ENCODE results near the gene HIF1AN. TPM values are rescaled to one million over a fixed set of nuclear protein-coding genes. Genes with fewer than 3 reads are reported as not detected.

HIF1AN gene
- total and polyA plus RNA-seq, 7 donors = 15.6 to 116 (median 64.0) TPM

- Histone ChIP-seq H3K27ac (no peak overlapping the region), H3K36me3 (ENCODE audit: insufficient read depth in 1 of 2, low read depth in 1 of 2) (peaks cover 0 to 4% of the 10 kb centered on the region in 2 donors), H3K4me1 (peaks cover 11% of the 10 kb centered on the region), H3K4me3 (peak overlapping the region; percentile 28), H3K27me3 (ENCODE audit: insufficient read depth in 3 of 3, low read length in 2 of 3) (peaks cover 0 to 54% (median 26%) of the 10 kb centered on the region in 3 donors), H3K9me3 (no peaks in the 10 kb centered on the region)
- ATAC-seq (peak; percentile 87 to 94 (median 91)), DNase-seq (peak; percentile 64 to 78)
- WGBS, 3 donors = 5 to 7% (median 6%) methylated on average over 45 to 62 of the region's 62 CpGs
- intact Hi-C loops (cut with DNase I) = loop anchor here (5.0 to 10.0 kb wide), 5 partner anchors 180 to 453 kb away; partner anchors contain the start of gene PAX2 (in 1 of the 2)
- peak; percentile 72 for TF ChIP-seq CTCF (IDR thresholded peaks at IDR 0.05)
Measured at GRCh38 chr10:100562008-100562672, 26.4 kb downstream of the HIF1AN start.

- no peaks in the 10 kb centered on the region for H3K9me3 ChIP-seq
- no peak overlapping the region for H3K27ac ChIP-seq
- peaks cover 11% of the 10 kb centered on the region for H3K4me1 ChIP-seq
- H3K36me3 ChIP-seq (ENCODE audit: insufficient read depth in 1 of 2, low read depth in 1 of 2) = no peaks in the 10 kb centered on the region
- DNase-seq (no peak), ATAC-seq (no peak)
- 60 to 71% (median 69%) methylated on average over 9 of the region's 9 CpGs for WGBS, 3 donors
- TF ChIP-seq CTCF (IDR thresholded peaks at IDR 0.05) = no peak
- no peak overlapping the region for H3K4me3 ChIP-seq
- intact Hi-C loops (cut with DNase I) = loop anchor here (10.0 kb wide), 3 partner anchors 179 to 449 kb away; partner anchors contain the start of gene PAX2 (in 1 of the 2)
- peaks cover 0 to 85% (median 29%) of the 10 kb centered on the region in 3 donors for H3K27me3 ChIP-seq (ENCODE audit: insufficient read depth in 3 of 3, low read length in 2 of 3)
Measured at GRCh38 chr10:100565206-100565985, 29.7 kb downstream of the HIF1AN start.

GRCh38 chr10:100566561-100566960, 30.8 kb downstream of the HIF1AN start:
- ATAC-seq = no peak
- Histone ChIP-seq H3K27me3 (ENCODE audit: insufficient read depth in 3 of 3, low read length in 2 of 3) (peaks cover 0 to 91% (median 27%) of the 10 kb centered on the region in 3 donors), H3K4me3 (no peak overlapping the region), H3K4me1 (peaks cover 8% of the 10 kb centered on the region), H3K36me3 (ENCODE audit: insufficient read depth in 1 of 2, low read depth in 1 of 2) (no peaks in the 10 kb centered on the region), H3K9me3 (no peaks in the 10 kb centered on the region), H3K27ac (no peak overlapping the region)
- DNase-seq = no peak
- 49 to 63% (median 51%) methylated on average over 3 of the region's 3 CpGs for WGBS, 3 donors
- no peak for TF ChIP-seq CTCF (IDR thresholded peaks at IDR 0.05)
- intact Hi-C loops (cut with DNase I) = loop anchor here (10.0 kb wide), 3 partner anchors 178 to 448 kb away; partner anchors contain the start of gene PAX2 (in 1 of the 2)

GRCh38 chr10:100567249-100567648, 31.5 kb downstream of the HIF1AN start:
- peaks cover 2% of the 10 kb centered on the region for H3K4me1 ChIP-seq
- ATAC-seq (peak in 1 of 4 donors; percentile 19), DNase-seq (no peak)
- H3K9me3 ChIP-seq = no peaks in the 10 kb centered on the region
- no peak overlapping the region for H3K4me3 ChIP-seq
- no peak for TF ChIP-seq CTCF (IDR thresholded peaks at IDR 0.05)
- peaks cover 0 to 90% (median 27%) of the 10 kb centered on the region in 3 donors for H3K27me3 ChIP-seq (ENCODE audit: insufficient read depth in 3 of 3, low read length in 2 of 3)
- H3K36me3 ChIP-seq (ENCODE audit: insufficient read depth in 1 of 2, low read depth in 1 of 2) = no peaks in the 10 kb centered on the region
- WGBS, 3 donors = 38 to 43% (median 40%) methylated on average over 11 of the region's 11 CpGs
- intact Hi-C loops (cut with DNase I) = loop anchor here (10.0 kb wide), 3 partner anchors 178 to 448 kb away; partner anchors contain the start of gene PAX2 (in 1 of the 2)
- no peak overlapping the region for H3K27ac ChIP-seq
